IPS DF 6.9 (cell line): Measurements from ENCODE around the gene SFTPB.
"Not testable (repeated sequence)": the region's sequence is repeated elsewhere in the genome, so short reads cannot be mapped to it uniquely, and the experiment has no call there.

Experiments
- DNase-seq: peaks from one replicate; pipeline ENCODE4 v3.0.0-alpha.2; 2013; ENCODE audit warnings: low read depth, low spot score
- H3K27ac ChIP-seq: one replicate; pipeline ENCODE4 v1.5.1; 2013; ENCODE audit warnings: low read length, control low read depth
- H3K27me3 ChIP-seq: 2 replicates; pipeline ENCODE4 v1.6.1; 2013; ENCODE audit warnings: mild to moderate bottlenecking, low read length; ENCODE audit not compliant: control insufficient read depth, insufficient read depth
- H3K36me3 ChIP-seq: 2 replicates; pipeline ENCODE4 v1.6.1; 2013; ENCODE audit warnings: low read length; ENCODE audit not compliant: control insufficient read depth, insufficient read depth
- H3K4me1 ChIP-seq: 2 replicates; pipeline ENCODE4 v1.6.1; 2013; ENCODE audit warnings: low read length; ENCODE audit not compliant: control insufficient read depth, insufficient read depth
- H3K4me3 ChIP-seq: 2 replicates; pipeline ENCODE4 v1.5.1; 2013; ENCODE audit warnings: mild to moderate bottlenecking, low read length
- H3K9me3 ChIP-seq: 2 replicates; pipeline ENCODE4 v1.6.1; 2013; ENCODE audit warnings: low read length, inconsistent platforms; ENCODE audit not compliant: control insufficient read depth, insufficient read depth
- WGBS: extraction: QIAGEN DNeasy Blood & Tissue Kit; methylation state at CpG from one replicate; pipeline ENCODE4 v1.1.7; 2013; ENCODE audit warnings: mixed read lengths, missing lambda C conversion rate; ENCODE audit not compliant: insufficient read length, insufficient coverage; 5-methylcytosine and 5-hydroxymethylcytosine counted together

Gene SFTPB

GRCh38 chr2:85668009-85668856 lies at the start of gene SFTPB:
SFTPB (minus strand) TSS chr2:85668199; CDS start chr2:85668183, 16 bp downstream.
- Histone ChIP-seq H3K9me3 (no peaks in the 10 kb centered on the region), H3K4me3 (no peak within 1 kb of the TSS), H3K27ac (no peak within 1 kb of the TSS), H3K27me3 (no peaks in the 10 kb centered on the region), H3K4me1 (no peaks in the 10 kb centered on the region), H3K36me3 (no peaks in the 10 kb centered on the region)
- DNase-seq: no peak
- no CpG with 5 or more reads among the region's 5 CpGs for WGBS

- Histone ChIP-seq H3K4me1 (no peaks in the 10 kb centered on the region), H3K4me3 (no peak overlapping the region), H3K27ac (no peak overlapping the region), H3K27me3 (no peaks in the 10 kb centered on the region), H3K36me3 (no peaks in the 10 kb centered on the region), H3K9me3 (no peaks in the 10 kb centered on the region)
- no CpG with 5 or more reads among the region's 15 CpGs for WGBS
- DNase-seq: no peak
These were observed 49.5 kb upstream of the SFTPB start for GRCh38 chr2:85717308-85718008.

- Histone ChIP-seq H3K36me3 (no peaks in the 10 kb centered on the region), H3K4me3 (no peak overlapping the region), H3K27ac (no peak overlapping the region), H3K27me3 (no peaks in the 10 kb centered on the region), H3K4me1 (no peaks in the 10 kb centered on the region), H3K9me3 (no peaks in the 10 kb centered on the region)
- no peak for DNase-seq
- WGBS: no CpG with 5 or more reads among the region's 13 CpGs
These were observed 48.4 kb upstream of the SFTPB start for GRCh38 chr2:85716346-85716914.

- Histone ChIP-seq H3K4me1 (no peaks in the 10 kb centered on the region), H3K9me3 (no peaks in the 10 kb centered on the region), H3K27me3 (no peaks in the 10 kb centered on the region), H3K27ac (no peak overlapping the region), H3K36me3 (no peaks in the 10 kb centered on the region), H3K4me3 (no peak overlapping the region)
- WGBS: no CpG with 5 or more reads among the region's 8 CpGs
- DNase-seq: no peak
These were observed 46.8 kb upstream of the SFTPB start for GRCh38 chr2:85714841-85715240.

GRCh38 chr2:85714421-85714820 lies 46.4 kb upstream of the SFTPB start:
- H3K9me3 ChIP-seq, H3K27me3 ChIP-seq, H3K27ac ChIP-seq, H3K4me1 ChIP-seq, H3K36me3 ChIP-seq, DNase-seq, H3K4me3 ChIP-seq: not testable (repeated sequence)
- WGBS: no CpG with 5 or more reads among the region's 7 CpGs

GRCh38 chr2:85713836-85714235 lies 45.8 kb upstream of the SFTPB start:
- H3K27ac ChIP-seq: no peak overlapping the region
- H3K27me3 ChIP-seq: no peaks in the 10 kb centered on the region
- no peaks in the 10 kb centered on the region for H3K36me3 ChIP-seq
- no CpG with 5 or more reads among the region's 5 CpGs for WGBS
- no peaks in the 10 kb centered on the region for H3K9me3 ChIP-seq
- no peak for DNase-seq
- no peak overlapping the region for H3K4me3 ChIP-seq
- no peaks in the 10 kb centered on the region for H3K4me1 ChIP-seq

- Histone ChIP-seq H3K4me1 (no peaks in the 10 kb centered on the region), H3K9me3 (no peaks in the 10 kb centered on the region), H3K4me3 (no peak overlapping the region), H3K27ac (no peak overlapping the region), H3K36me3 (no peaks in the 10 kb centered on the region), H3K27me3 (no peaks in the 10 kb centered on the region)
- no peak for DNase-seq
- WGBS: no CpG with 5 or more reads among the region's 9 CpGs
These were observed 45.0 kb upstream of the SFTPB start for GRCh38 chr2:85712849-85713612.

- no peaks in the 10 kb centered on the region for H3K36me3 ChIP-seq
- H3K4me1 ChIP-seq: no peaks in the 10 kb centered on the region
- DNase-seq: no peak
- no peaks in the 10 kb centered on the region for H3K9me3 ChIP-seq
- H3K4me3 ChIP-seq: no peak overlapping the region
- H3K27ac ChIP-seq: no peak overlapping the region
- WGBS: no CpG with 5 or more reads among the region's 15 CpGs
- no peaks in the 10 kb centered on the region for H3K27me3 ChIP-seq
These were observed 44.3 kb upstream of the SFTPB start for GRCh38 chr2:85712336-85712735.

GRCh38 chr2:85711578-85712060 lies 43.6 kb upstream of the SFTPB start:
- H3K4me3 ChIP-seq: no peak overlapping the region
- WGBS: no CpG with 5 or more reads among the region's 8 CpGs
- DNase-seq: no peak

More at GRCh38 chr2:85711578-85712060, 43.6 kb upstream of the SFTPB start:
- Histone ChIP-seq H3K4me1 (0 out of 2 replicates have a peak, but pooled peaks cover 2% of the 10 kb centered on the region), H3K9me3 (no peaks in the 10 kb centered on the region), H3K27ac (no peak overlapping the region), H3K27me3 (no peaks in the 10 kb centered on the region), H3K36me3 (no peaks in the 10 kb centered on the region)
